Activated naive CD4-positive, alpha-beta T cell treated with anti-CD3 and anti-CD28 coated beads for 36 hours (primary cell): ENCODE data around the gene RNF41. TPM values are rescaled to one million over a fixed set of nuclear protein-coding genes. Genes with fewer than 3 reads are reported as not detected.

ENCODE experiments used
- CTCF ChIA-PET: fragments of 350-600 bp; sonication (Branson Sonifier 250); formaldehyde crosslinking; loops from one replicate; lab custom pipeline; 2021; ENCODE audit warnings: antibody characterized with exemption; lab: Charles Lee
- DNase-seq: peaks from one replicate; pipeline ENCODE4 v3.0.0-alpha.2; 2020
- H3K27ac Mint-ChIP-seq: one replicate; pipeline ENCODE4 v1.8.0; 2021; ENCODE audit warnings: mild to moderate bottlenecking, mixed read lengths
- H3K27me3 Mint-ChIP-seq: one replicate; pipeline ENCODE4 v1.8.0; 2021; ENCODE audit warnings: low read depth, mixed read lengths
- H3K36me3 Mint-ChIP-seq: one replicate; pipeline ENCODE4 v1.8.0; 2021; ENCODE audit warnings: low read depth, mixed read lengths
- H3K4me1 Mint-ChIP-seq: one replicate; pipeline ENCODE4 v1.8.0; 2021; ENCODE audit warnings: low read depth, mixed read lengths
- H3K4me3 Mint-ChIP-seq: one replicate; pipeline ENCODE4 v1.8.0; 2021; ENCODE audit warnings: mild to moderate bottlenecking, moderate library complexity, mixed read lengths
- H3K9me3 Mint-ChIP-seq: one replicate; pipeline ENCODE4 v1.8.0; 2021; ENCODE audit warnings: mixed read lengths
- intact Hi-C: fragments of 100-400 bp; cut with micrococcal nuclease; formaldehyde crosslinking; loops from one replicate; pipeline ENCODE4 v1.15.1; 2023
- total RNA-seq, 2 experiments: library from RNA; stranded (reverse); gene quantifications; one replicate each; pipeline ENCODE4 v1.2.3, GENCODE V29; 2021

Gene RNF41
- total RNA-seq, 2 experiments from 2014 or later = 26.0 TPM

DNA sequence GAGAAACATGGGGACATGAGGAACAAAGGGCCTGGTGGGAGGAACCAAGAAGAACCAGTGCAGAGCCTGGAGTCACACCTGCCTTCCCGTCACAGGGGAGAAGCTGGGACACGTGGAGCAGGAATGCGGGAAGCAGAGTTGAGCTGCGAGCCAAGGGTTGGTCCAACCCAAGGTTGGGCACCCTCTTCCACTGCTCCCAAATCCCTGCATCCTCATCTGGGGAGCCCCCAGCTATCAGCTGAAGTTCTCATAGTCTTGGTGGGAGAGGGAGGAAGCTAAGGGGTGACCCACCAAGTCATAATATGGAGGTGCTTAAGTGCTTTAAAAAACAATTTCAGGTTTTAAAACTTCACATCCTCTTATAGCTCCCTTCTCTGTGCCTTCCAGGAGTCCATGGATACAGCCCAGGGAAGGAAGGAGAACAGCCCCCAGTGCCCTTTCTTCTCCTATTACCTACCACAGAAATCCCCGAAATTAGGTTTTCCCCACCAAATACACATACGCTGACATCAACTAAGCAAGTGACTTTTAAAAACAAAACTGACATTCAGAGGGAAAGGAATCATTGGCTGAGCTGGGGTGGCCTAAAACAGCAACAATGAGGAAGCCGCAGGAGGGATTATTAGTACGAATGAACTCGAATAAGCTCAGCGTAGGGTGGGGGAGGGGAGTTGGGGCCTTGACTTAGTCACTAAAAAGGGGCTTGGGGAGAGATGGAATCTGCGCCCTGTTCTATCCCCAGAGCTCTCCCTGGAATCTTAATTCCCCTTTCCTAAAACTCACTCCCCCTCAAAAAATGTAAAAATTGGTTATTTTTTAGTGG lies 59.0 kb downstream of the RNF41 start:
- Mint-ChIP-seq H3K27ac (peak overlapping the region; percentile 3), H3K4me1 (peaks cover 29% of the 10 kb centered on the region), H3K27me3 (no peaks in the 10 kb centered on the region), H3K9me3 (no peaks in the 10 kb centered on the region), H3K4me3 (no peak overlapping the region), H3K36me3 (peaks cover 62% of the 10 kb centered on the region)
- CTCF ChIA-PET = interaction anchor here (0.6 to 6.7 kb wide), 8 partner anchors 12 to 415 kb away, joined by 3 to 43 read pairs (median 6); partner anchors contain the start of gene ZC3H10
- no peak for DNase-seq
- intact Hi-C loops = no loop called here

DNA sequence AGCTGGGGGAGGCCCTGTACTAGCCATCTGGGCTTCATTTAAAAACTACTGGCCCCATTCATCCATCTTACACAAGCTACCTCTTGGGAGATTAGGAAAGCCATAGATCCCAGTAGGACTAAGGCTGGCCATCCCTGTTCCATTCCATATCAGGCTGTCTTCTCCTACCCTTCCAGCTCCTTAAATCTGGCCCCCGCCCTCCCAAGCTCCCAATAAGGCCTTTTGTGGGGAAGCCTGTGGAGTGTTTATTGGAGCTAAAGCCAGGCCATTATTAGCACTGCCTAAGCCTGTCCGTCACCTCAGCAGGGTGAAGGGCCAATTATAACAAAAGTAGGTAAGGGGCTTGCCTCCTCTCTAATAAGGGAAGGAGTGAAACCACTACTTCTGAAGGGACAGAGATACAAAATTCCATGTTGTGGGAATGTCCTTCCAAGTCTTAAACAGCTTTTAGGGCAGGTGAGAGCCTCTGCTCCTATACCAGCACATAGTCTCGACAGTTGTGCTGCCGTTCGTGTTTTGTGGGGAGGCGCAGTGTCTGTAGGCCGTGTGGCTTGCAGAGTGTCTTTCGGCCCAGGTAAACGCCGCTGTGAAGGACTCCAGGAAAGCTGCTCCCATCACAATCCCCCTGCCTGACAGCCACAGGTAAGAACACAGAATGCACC lies 59.9 kb downstream of the RNF41 start:
- H3K9me3 Mint-ChIP-seq = no peaks in the 10 kb centered on the region
- intact Hi-C loops = no loop called here
- H3K27me3 Mint-ChIP-seq = no peaks in the 10 kb centered on the region
- peak overlapping the region; percentile 95 for H3K27ac Mint-ChIP-seq
- peak overlapping the region; percentile 25 for H3K4me3 Mint-ChIP-seq
- peaks cover 35% of the 10 kb centered on the region for H3K4me1 Mint-ChIP-seq
- CTCF ChIA-PET = interaction anchor here (0.6 to 6.7 kb wide), 10 partner anchors 10 to 414 kb away, joined by 3 to 43 read pairs (median 5); partner anchors contain the start of genes MYL6B, RNF41 and ZC3H10
- DNase-seq = no peak
- H3K36me3 Mint-ChIP-seq = peaks cover 62% of the 10 kb centered on the region

DNA sequence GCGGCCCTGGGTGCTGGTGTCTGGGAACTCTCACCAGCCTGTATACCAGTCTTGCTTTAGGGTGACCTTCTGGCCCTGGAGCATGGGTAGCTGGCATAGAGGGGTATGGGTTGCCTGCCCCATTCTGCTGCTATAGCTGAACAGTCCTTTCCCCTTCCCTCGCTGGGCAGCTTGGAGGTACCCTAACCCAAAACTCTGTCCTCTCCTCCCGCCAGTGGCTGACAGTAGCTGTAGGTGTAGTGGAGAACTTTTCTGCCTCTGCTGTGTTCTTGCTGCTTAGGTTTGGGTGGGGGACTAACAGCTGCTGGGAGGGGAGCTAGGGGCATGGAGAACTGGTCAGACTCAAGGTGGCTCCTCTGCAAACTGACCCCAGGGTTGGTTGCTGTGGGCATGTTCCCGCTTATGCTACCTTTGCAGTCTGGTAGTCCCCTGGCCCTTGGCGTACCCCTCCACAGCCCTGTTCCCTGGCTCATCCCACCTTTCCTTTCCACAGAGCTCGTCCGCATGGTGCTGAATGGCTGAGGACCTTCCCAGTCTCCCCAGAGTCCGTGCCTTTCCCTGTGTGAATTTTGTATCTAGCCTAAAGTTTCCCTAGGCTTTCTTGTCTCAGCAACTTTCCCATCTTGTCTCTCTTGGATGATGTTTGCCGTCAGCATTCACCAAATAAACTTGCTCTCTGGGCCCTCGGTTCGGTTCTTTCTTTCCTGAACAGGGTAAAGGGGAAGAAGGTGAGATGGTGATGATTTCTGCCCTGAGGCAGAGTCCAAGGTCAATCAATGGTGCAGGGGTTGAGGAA lies 60.6 kb downstream of the RNF41 start:
- Mint-ChIP-seq H3K27ac (peak overlapping the region; percentile 95), H3K36me3 (peaks cover 62% of the 10 kb centered on the region), H3K4me3 (peak overlapping the region; percentile 96), H3K27me3 (no peaks in the 10 kb centered on the region), H3K4me1 (peaks cover 35% of the 10 kb centered on the region), H3K9me3 (no peaks in the 10 kb centered on the region)
- CTCF ChIA-PET = interaction anchor here (0.6 to 6.7 kb wide), 9 partner anchors 9 to 114 kb away, joined by 3 to 43 read pairs (median 5); partner anchors contain the start of genes MYL6B, RNF41, SMARCC2 and ZC3H10
- no peak for DNase-seq
- intact Hi-C loops = loop anchor here (1.0 kb wide), 2 partner anchors 9 to 63 kb away; partner anchors contain the start of genes MYL6B and NABP2

DNA sequence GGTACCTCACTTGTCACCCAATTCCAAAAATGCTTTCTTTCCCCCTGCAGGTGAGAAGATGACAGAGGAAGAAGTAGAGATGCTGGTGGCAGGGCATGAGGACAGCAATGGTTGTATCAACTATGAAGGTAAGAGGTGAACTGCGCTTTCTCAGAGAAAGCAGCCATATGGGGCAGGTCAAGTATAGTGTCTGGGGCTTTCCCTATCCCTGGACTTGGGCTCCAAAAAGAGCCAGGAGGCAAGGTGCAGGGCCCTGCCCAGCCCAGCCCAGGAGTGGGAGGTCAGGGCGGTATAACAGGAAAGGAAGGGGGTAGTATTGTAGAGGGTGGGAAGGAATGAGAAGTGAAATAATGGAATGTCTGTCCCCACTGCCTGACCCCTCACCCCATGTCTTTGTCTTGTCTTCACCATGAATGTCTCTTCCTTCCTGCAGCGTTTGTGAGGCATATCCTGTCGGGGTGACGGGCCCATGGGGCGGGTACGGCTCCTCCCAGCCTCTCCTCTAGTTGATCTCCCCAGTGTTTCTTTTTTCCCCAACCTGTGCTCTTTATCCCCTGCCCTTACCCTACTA lies 61.4 kb downstream of the RNF41 start:
- peaks cover 62% of the 10 kb centered on the region for H3K36me3 Mint-ChIP-seq
- peaks cover 35% of the 10 kb centered on the region for H3K4me1 Mint-ChIP-seq
- CTCF ChIA-PET = interaction anchor here (1.2 to 6.7 kb wide), 6 partner anchors 9 to 62 kb away, joined by 4 to 43 read pairs (median 8); partner anchors contain the start of genes ESYT1, MYL6B, RNF41 and SMARCC2
- intact Hi-C loops = loop anchor here (1.0 kb wide), 2 partner anchors 8 to 64 kb away; partner anchors contain the start of genes MYL6B and NABP2
- H3K4me3 Mint-ChIP-seq = peak overlapping the region; percentile 96
- no peaks in the 10 kb centered on the region for H3K9me3 Mint-ChIP-seq
- H3K27ac Mint-ChIP-seq = peak overlapping the region; percentile 95
- DNase-seq = peak; percentile 83
- H3K27me3 Mint-ChIP-seq = no peaks in the 10 kb centered on the region

DNA sequence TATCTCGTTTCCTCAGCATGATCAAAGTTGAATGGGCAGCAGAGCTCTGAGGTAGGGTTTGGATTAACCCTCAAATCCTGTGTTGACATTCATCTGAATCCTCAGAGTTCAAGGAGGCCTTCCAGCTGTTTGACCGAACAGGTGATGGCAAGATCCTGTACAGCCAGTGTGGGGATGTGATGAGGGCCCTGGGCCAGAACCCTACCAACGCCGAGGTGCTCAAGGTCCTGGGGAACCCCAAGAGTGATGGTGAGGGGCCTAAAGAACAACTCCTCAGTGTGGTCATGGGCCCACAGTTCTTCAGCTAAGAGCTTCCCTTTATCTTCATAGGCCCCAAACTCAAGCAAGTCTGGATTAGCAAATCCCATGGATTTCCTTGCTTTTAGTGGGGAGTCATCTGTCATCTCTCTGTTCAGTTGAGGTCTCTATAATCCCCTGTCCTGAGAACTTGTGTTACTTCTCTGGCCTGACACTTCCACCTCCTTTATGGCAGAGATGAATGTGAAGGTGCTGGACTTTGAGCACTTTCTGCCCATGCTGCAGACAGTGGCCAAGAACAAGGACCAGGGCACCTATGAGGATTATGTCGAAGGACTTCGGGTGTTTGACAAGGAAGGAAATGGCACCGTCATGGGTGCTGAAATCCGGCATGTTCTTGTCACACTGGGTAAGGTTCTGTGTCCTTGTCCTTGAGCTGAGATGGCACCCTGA lies 62.1 kb downstream of the RNF41 start:
- H3K27ac Mint-ChIP-seq = peak overlapping the region; percentile 95
- H3K36me3 Mint-ChIP-seq = peaks cover 62% of the 10 kb centered on the region
- intact Hi-C loops = loop anchor here (1.0 to 2.0 kb wide), 3 partner anchors 7 to 229 kb away; partner anchors contain the start of genes DGKA, MYL6B and NABP2
- DNase-seq = no peak
- peak overlapping the region; percentile 96 for H3K4me3 Mint-ChIP-seq
- CTCF ChIA-PET = interaction anchor here (1.3 to 6.7 kb wide), 6 partner anchors 15 to 40 kb away, joined by 3 to 43 read pairs (median 8); partner anchors contain the start of genes ESYT1 and SMARCC2
- H3K27me3 Mint-ChIP-seq = no peaks in the 10 kb centered on the region
- no peaks in the 10 kb centered on the region for H3K9me3 Mint-ChIP-seq
- H3K4me1 Mint-ChIP-seq = peaks cover 35% of the 10 kb centered on the region

DNA sequence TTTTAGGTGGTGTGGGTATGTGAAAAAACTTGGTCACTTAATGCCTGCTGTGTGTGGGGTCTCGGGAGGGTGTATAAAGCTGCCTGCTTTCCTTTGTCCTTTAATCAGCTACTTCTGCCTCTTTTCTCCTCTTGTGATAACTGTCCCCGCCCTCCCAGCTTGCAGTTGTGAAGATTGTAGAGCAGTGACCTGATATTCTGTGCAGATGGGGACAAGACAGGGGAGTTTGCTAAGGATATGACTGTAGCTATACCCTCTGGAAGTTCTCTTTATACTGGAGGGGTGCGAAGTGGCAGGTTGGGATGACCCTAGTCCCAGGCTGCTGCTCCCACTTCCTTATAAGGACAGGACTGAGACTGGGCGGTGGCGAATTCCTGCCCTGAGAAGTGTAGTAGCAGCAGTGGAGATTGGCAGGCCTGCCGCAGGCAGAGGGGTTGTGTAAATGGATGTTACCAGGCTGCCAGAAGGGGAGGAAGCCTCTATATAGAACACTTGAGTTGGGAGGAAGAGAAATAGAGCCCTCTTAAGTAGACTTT lies 62.7 kb downstream of the RNF41 start:
- CTCF ChIA-PET = interaction anchor here (1.3 to 6.7 kb wide), 6 partner anchors 16 to 39 kb away, joined by 3 to 43 read pairs (median 8); partner anchors contain the start of genes ESYT1 and SMARCC2
- intact Hi-C loops = loop anchor here (1.0 to 2.0 kb wide), 3 partner anchors 29 to 228 kb away; partner anchors contain the start of gene DGKA
- Mint-ChIP-seq H3K4me1 (peaks cover 37% of the 10 kb centered on the region), H3K27me3 (no peaks in the 10 kb centered on the region), H3K27ac (peak overlapping the region; percentile 95), H3K36me3 (peaks cover 57% of the 10 kb centered on the region), H3K4me3 (peak overlapping the region; percentile 96), H3K9me3 (no peaks in the 10 kb centered on the region)
- DNase-seq = peak; percentile 37

DNA sequence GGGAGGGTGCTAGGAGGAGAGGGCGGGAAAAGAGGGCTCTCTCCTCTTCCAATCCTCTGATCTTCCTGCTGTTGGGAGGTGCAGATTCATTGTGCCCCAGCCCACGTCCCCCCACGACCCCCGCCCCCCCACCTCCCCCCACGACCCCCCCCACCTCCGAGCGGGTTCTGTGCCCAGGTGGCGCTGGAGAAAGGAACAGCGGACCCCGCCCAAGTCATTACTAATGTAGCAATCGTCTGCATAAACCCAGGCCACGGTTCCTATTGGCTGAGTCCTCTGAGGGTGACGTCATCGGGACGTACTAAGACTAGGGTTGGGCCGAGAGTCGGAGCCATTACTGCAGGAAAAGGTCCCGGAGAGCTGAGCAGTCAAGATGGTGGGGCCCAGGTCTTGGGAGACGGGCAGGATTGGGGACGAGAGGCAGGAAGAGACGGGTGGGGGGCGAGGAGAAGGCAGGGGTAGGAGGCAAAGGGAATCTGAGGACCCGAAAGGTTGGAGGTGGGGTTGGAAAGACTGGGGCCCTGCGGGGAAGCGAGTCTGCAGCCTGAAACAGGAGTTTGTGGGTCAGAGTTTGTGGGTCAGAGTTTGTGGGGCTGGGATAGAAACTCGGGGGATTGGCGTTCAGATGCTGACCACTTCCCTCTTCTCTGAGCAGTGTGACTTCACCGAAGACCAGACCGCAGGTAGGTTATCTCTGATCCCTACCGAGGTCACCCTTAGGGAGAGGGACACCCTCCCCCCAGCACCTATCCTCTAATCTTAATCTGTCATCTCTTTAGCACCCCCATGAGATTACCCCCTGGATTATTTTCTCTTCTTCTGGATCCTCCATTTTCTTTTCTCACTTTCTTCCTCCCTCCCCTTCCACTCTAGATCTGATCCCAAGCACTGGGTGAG lies 63.4 kb downstream of the RNF41 start, which contains the start of gene MYL6:
Gene MYL6 (plus strand): TSS at position 331 of the 897 bp plus-strand sequence. CDS start 43 bp downstream, at position 374.
- Mint-ChIP-seq H3K4me3 (peak within 1 kb of the TSS; percentile 96), H3K27me3 (no peaks in the 10 kb centered on the region), H3K36me3 (peaks cover 51% of the 10 kb centered on the region), H3K9me3 (no peaks in the 10 kb centered on the region), H3K27ac (peak within 1 kb of the TSS; percentile 95), H3K4me1 (peaks cover 42% of the 10 kb centered on the region)
- DNase-seq = peak; percentile 98
- CTCF ChIA-PET = interaction anchor here (1.3 to 6.7 kb wide), 6 partner anchors 17 to 39 kb away, joined by 3 to 43 read pairs (median 8); partner anchors contain the start of genes ESYT1 and SMARCC2
- intact Hi-C loops = loop anchor here (1.0 to 2.0 kb wide), 3 partner anchors 30 to 227 kb away; partner anchors contain the start of gene DGKA

DNA sequence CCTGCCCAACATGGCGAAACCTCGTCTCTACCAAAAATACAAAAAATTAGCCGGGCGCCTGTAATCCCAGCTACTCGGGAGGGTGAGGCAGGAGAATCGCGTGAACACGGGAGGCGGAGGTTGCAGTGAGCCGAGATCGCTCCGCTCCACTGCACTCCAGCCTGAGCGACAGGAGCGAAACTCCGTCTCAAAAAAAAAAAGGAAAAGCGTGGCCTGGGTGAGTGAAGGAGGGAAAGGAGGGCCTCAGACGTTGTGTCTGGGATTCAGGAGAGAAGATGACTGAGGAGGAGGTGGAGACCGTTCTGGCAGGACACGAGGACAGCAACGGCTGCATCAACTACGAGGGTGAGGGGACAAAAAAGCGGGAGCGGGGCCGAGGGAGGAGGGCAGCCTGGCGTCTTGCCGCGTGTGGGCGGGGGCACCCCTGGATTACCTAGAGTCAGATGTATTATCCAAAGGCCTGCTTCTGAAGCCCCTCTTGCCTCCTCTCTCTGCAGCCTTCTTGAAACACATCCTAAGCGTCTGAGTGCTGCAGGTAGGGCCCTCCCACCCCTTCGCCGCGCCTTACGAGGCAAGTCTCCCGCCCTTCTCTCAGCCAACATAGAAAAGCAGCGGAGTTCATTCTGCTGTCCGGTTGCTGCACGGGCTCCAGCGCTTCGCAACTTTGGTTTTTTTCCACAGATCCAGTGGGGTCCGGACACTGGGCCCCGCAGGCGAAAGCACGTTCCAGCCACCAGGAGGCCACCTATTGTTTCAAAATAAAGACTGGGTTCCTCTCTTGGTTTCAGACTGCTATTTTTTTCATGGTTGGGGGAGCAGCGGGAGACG lies 64.3 kb downstream of the RNF41 start:
- peak; percentile 60 for DNase-seq
- peaks cover 50% of the 10 kb centered on the region for H3K4me1 Mint-ChIP-seq
- CTCF ChIA-PET = interaction anchor here (0.6 to 6.7 kb wide), 6 partner anchors 15 to 135 kb away, joined by 3 to 43 read pairs (median 4); partner anchors contain the start of gene SMARCC2
- H3K9me3 Mint-ChIP-seq = no peaks in the 10 kb centered on the region
- intact Hi-C loops = loop anchor here (1.0 to 2.0 kb wide), 3 partner anchors 31 to 227 kb away; partner anchors contain the start of gene DGKA
- H3K27me3 Mint-ChIP-seq = no peaks in the 10 kb centered on the region
- H3K27ac Mint-ChIP-seq = peak overlapping the region; percentile 95
- H3K4me3 Mint-ChIP-seq = peak overlapping the region; percentile 96
- H3K36me3 Mint-ChIP-seq = peaks cover 46% of the 10 kb centered on the region
